OCI-LY7 (cell line): ENCODE measurements around the gene C1orf35. TPM values are rescaled to one million over a fixed set of nuclear protein-coding genes. Genes with fewer than 3 reads are reported as not detected.

Source experiments
- BruUV-seq: library from RNA; stranded (reverse); fragments of 400-500 nt; replicated peaks from 2 replicates; lab custom pipeline; 2021; lab: Mats Ljungman, UMichigan
- CTCF ChIA-PET: fragments of 300-600 bp; sonication (Branson Sonifier 250); formaldehyde crosslinking; loops from one replicate; lab custom pipeline; 2022; ENCODE audit warnings: antibody characterized with exemption; ENCODE audit not compliant: unreplicated experiment; lab: Charles Lee
- POLR2A ChIA-PET: fragments of 300-600 bp; sonication (Branson Sonifier 250); formaldehyde crosslinking; loops from one replicate; lab custom pipeline; 2022; ENCODE audit warnings: antibody characterized with exemption; lab: Charles Lee
- DNase-seq: peaks from one replicate; pipeline ENCODE4 v3.0.0-alpha.2; 2015; ENCODE audit warnings: low spot score
- H2AFZ ChIP-seq: fragments of 200-600 bp; sonication (generic), shearing (Covaris generic); 2 replicates; pipeline ENCODE4 v1.6.1; 2014; ENCODE audit warnings: mild to moderate bottlenecking, antibody characterized with exemption, low read length, moderate library complexity
- H3K27ac ChIP-seq: fragments of 200-600 bp; sonication (generic); 2 replicates; pipeline ENCODE4 v1.5.1; 2014; ENCODE audit warnings: mixed run types, low read depth, mild to moderate bottlenecking, moderate library complexity, low read length, inconsistent platforms; ENCODE audit not compliant: poor library complexity, severe bottlenecking
- H3K36me3 ChIP-seq: fragments of 200-600 bp; sonication (generic); 2 replicates; pipeline ENCODE4 v1.6.1; 2014; ENCODE audit warnings: mild to moderate bottlenecking, antibody characterized with exemption, low read length, moderate library complexity, mixed read lengths; ENCODE audit not compliant: insufficient read depth
- H3K4me1 ChIP-seq: fragments of 200-600 bp; sonication (generic); 2 replicates; pipeline ENCODE4 v1.5.1; 2014; ENCODE audit warnings: mild to moderate bottlenecking, low read length; ENCODE audit not compliant: insufficient read depth, poor library complexity, severe bottlenecking
- H3K4me2 ChIP-seq: fragments of 200-600 bp; sonication (generic); 2 replicates; pipeline ENCODE4 v1.6.1; 2014; ENCODE audit warnings: mild to moderate bottlenecking, low read length
- H3K4me3 ChIP-seq: fragments of 200-600 bp; sonication (generic); 2 replicates; pipeline ENCODE4 v1.5.1; 2014; ENCODE audit warnings: mild to moderate bottlenecking, low read depth, low read length; ENCODE audit not compliant: poor library complexity, severe bottlenecking
- H3K79me2 ChIP-seq: fragments of 200-600 bp; sonication (generic); 2 replicates; pipeline ENCODE4 v1.6.1; 2016; ENCODE audit warnings: low read depth, mild to moderate bottlenecking, low read length, moderate library complexity, mixed read lengths; ENCODE audit not compliant: insufficient read depth
- H3K9me2 ChIP-seq: fragments of 200-600 bp; sonication (generic); 2 replicates; pipeline ENCODE4 v1.6.1; 2016; ENCODE audit warnings: mild to moderate bottlenecking, low read length, mixed read lengths; ENCODE audit not compliant: insufficient read depth
- H3K9me3 ChIP-seq: fragments of 200-600 bp; sonication (generic); 2 replicates; pipeline ENCODE4 v1.6.1; 2014; ENCODE audit warnings: mild to moderate bottlenecking, mixed run types, low read length, mixed read lengths
- H4K20me1 ChIP-seq: fragments of 200-600 bp; sonication (generic); 2 replicates; pipeline ENCODE4 v1.6.1; 2014; ENCODE audit warnings: mild to moderate bottlenecking, antibody characterized with exemption, low read length, moderate library complexity, mixed read lengths; ENCODE audit not compliant: insufficient read depth
- EZH2phosphoT487 ChIP-seq: fragments of 200-600 bp; sonication (generic); IDR thresholded peaks from 2 replicates; pipeline ENCODE4 v1.6.1; 2018; ENCODE audit warnings: low read depth, borderline replicate concordance, mild to moderate bottlenecking, mixed run types, antibody characterized with exemption, low read length, moderate library complexity, mixed read lengths
- intact Hi-C: fragments of 100-400 bp; cut with micrococcal nuclease; formaldehyde crosslinking; loops from one replicate; pipeline ENCODE4 v1.10.0; 2022; ENCODE audit not compliant: unreplicated experiment
- total RNA-seq, 2 experiments: library from RNA; depleted of rRNA in 1 of 2; stranded (reverse); fragments of >200 nt in 1 of 2; shearing (Covaris generic) in 1 of 2; gene quantifications; 2 replicates each; pipeline ENCODE4 v1.2.3, GENCODE V29; 2014 to 2022
- TF ChIP-seq, protein P1 (sequence below): fragments of 200-600 bp; sonication (generic); conservative IDR thresholded peaks from 2 replicates; pipeline ENCODE4 v1.5.1; 2014; ENCODE audit warnings: mild to moderate bottlenecking, antibody characterized with exemption, low read length, moderate library complexity, mixed read lengths

The C1orf35 gene
- total RNA-seq, 2 experiments from 2014 or later = 30.7 to 33.3 TPM

DNA sequence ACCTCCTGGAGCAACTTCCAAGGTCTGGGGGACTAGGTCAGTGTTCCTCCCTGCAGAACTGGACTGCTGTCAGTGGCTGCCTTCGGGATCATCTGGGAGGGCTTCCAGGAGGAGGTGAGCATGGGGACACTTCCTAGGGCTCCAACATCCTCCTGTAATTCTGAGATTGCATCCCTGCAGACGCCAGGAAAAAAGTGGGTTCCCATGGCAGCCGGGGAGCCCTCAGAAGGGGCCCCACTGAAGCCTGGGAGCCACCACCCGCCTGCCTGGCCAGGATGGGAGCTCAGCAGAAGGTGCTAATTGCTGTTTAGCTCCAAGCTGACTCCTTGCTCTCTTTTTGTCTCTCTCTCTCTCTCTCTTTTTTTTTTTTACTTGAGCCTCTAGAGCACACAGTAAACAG is 36.7 kb downstream of the C1orf35 start:
- no peaks in the 10 kb centered on the region for H4K20me1 ChIP-seq
- H3K9me2 ChIP-seq = no peaks in the 10 kb centered on the region
- DNase-seq = no peak
- H3K36me3 ChIP-seq = no peaks in the 10 kb centered on the region
- intact Hi-C loops = no loop called here
- BruUV-seq = no TSS peak
- H3K4me2 ChIP-seq = no peak overlapping the region
- CTCF ChIA-PET = interaction anchor here (0.6 kb wide), 1 partner anchor 179 kb away, joined by 4 read pairs; no protein-coding TSS in a partner anchor
- no peak overlapping the region for H3K4me3 ChIP-seq
- no peaks in the 10 kb centered on the region for H3K9me3 ChIP-seq
- H3K27ac ChIP-seq = no peak overlapping the region
- H3K4me1 ChIP-seq = no peaks in the 10 kb centered on the region
- no peak overlapping the region for H2AFZ ChIP-seq
- no peaks in the 10 kb centered on the region for H3K79me2 ChIP-seq
- POLR2A ChIA-PET = interaction anchor here (0.6 to 0.7 kb wide), 2 partner anchors 12 to 23 kb away, joined by 3 to 6 read pairs; no protein-coding TSS in a partner anchor
- TF ChIP-seq EZH2phosphoT487 = no peak
- TF ChIP-seq, protein P1, sequence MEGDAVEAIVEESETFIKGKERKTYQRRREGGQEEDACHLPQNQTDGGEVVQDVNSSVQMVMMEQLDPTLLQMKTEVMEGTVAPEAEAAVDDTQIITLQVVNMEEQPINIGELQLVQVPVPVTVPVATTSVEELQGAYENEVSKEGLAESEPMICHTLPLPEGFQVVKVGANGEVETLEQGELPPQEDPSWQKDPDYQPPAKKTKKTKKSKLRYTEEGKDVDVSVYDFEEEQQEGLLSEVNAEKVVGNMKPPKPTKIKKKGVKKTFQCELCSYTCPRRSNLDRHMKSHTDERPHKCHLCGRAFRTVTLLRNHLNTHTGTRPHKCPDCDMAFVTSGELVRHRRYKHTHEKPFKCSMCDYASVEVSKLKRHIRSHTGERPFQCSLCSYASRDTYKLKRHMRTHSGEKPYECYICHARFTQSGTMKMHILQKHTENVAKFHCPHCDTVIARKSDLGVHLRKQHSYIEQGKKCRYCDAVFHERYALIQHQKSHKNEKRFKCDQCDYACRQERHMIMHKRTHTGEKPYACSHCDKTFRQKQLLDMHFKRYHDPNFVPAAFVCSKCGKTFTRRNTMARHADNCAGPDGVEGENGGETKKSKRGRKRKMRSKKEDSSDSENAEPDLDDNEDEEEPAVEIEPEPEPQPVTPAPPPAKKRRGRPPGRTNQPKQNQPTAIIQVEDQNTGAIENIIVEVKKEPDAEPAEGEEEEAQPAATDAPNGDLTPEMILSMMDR = no peak

DNA sequence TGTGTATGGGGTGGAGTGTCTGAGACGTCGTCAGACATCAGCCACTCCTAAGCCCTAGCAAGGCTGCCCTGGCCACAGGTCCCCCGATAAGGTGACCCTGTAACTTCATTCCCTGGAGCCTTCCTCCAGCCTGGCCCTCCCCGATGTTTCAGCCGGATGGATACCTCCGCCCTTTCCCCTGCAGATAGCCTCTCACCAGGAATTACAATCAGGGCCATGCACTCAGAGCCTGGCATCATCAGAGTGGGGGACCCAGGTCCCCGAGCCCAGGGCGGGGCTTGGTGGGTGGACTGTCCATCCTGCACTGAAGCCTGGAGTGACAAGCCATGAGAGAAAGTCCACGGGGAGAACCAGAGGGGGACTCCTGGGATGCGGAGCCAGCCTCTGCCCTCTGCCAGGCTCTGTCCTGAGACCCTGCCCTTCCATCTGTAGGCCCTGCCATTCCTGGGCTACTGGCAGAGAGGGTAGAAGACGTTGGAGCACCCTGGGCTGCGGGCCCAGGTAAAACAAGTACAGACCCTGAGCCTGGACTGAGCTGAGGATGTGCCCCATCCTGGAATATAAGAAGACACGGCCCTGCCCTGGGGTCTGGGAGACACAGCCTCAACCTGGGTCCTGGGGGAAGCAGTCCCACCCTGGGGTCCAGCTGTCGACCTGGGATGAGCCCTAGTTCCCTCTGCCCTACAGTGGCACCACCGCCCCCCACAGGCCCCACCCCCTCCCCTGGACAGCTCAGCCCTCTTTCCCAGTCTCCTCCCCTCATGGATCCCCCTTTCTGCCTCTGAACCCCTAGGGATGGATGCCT is 37.4 kb downstream of the C1orf35 start:
- Histone ChIP-seq H3K4me3 (no peak overlapping the region), H2AFZ (no peak overlapping the region), H3K79me2 (no peaks in the 10 kb centered on the region), H3K9me3 (no peaks in the 10 kb centered on the region), H3K4me2 (no peak overlapping the region), H4K20me1 (no peaks in the 10 kb centered on the region), H3K36me3 (no peaks in the 10 kb centered on the region), H3K9me2 (no peaks in the 10 kb centered on the region), H3K4me1 (no peaks in the 10 kb centered on the region), H3K27ac (no peak overlapping the region)
- ChIA-PET POLR2A (no interaction called here), CTCF (interaction anchor here (0.6 kb wide), 1 partner anchor 180 kb away, joined by 4 read pairs; no protein-coding TSS in a partner anchor)
- no TSS peak for BruUV-seq
- intact Hi-C loops = no loop called here
- TF ChIP-seq, protein P1 = no peak
- TF ChIP-seq EZH2phosphoT487 = no peak
- DNase-seq = no peak
